Measurements from ENCODE around the gene PPM1B. TPM values are rescaled to one million over a fixed set of nuclear protein-coding genes. Genes with fewer than 3 reads are reported as not detected.
"Not testable (repeated sequence)": the region's sequence is repeated elsewhere in the genome, so short reads cannot be mapped to it uniquely, and the experiment has no call there.

PPM1B gene
- total and polyA plus RNA-seq, 2 of the 13 experiments (the other 11 are each of a cell fraction or from before 2014, with no cell fraction given): 24.4 to 25.0 TPM

DNA sequence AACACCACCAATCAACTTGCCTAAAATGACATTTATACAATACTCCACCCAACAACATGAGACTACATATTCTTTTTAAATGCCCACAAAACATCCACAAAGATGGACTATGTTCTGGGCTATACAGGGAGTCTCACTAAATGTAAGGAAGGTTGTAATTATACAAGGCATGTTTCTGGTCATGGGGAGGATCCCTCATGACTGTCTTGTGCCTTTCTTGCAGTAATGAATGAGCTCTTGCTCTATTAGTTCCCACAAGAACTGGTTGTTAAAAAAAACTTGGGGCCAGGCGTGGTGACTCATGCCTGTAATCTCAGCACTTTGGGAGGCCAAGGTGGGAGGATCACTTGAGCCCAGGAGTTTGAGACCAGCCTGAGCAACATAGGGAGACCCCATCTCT lies 89.1 kb downstream of the PPM1B start:
- intact Hi-C loops (cut with micrococcal nuclease; ENCODE audit: unreplicated experiment); H3K4me2 ChIP-seq (ENCODE audit: low read depth, low read length); H3K36me3 ChIP-seq (replicated peaks in 1 of 2; ENCODE audit: control insufficient read depth in 1 of 2, insufficient read depth in 2 of 2, low read length in 2 of 2); H4K20me1 ChIP-seq (ENCODE audit: insufficient read depth, low read length); POLR2A ChIA-PET; H3K9ac ChIP-seq (ENCODE audit: insufficient read depth, low read depth, low read length); DNase-seq (ENCODE audit: low spot score); H3K79me2 ChIP-seq (ENCODE audit: insufficient read depth, low read length); in situ Hi-C loops (cut with HindIII; ENCODE audit: extremely low pct_ligation_motif_present, low pct_unique_long_range_greater_than_20kb); H3K4me1 ChIP-seq (ENCODE audit: insufficient read depth, low read length); H3K9me3 ChIP-seq (ENCODE audit: low read length); FAIRE-seq; BruUV-seq (replicated peaks); H3K27ac ChIP-seq (ENCODE audit: extremely low read length, insufficient read depth, low read length); H3K27me3 ChIP-seq (ENCODE audit: control insufficient read depth in 1 of 2, insufficient read depth in 2 of 2, low read length in 2 of 2); ATAC-seq; H3K4me3 ChIP-seq (replicated peaks in 1 of 3; ENCODE audit: insufficient read depth in 1 of 3, low read depth in 2 of 3, low read length in 3 of 3); CTCF ChIA-PET (ENCODE audit: low intra/inter-chr PET ratio, low total read pairs); H2AFZ ChIP-seq (ENCODE audit: low read length): not testable (repeated sequence)
- TF ChIP-seq FOSL2 (CRISPR knock-in tag; IDR thresholded peaks at IDR 0.05): peak; percentile 30; the same call in 1 of the 2 replicates
- WGBS (ENCODE audit: low lambda C conversion rate): 54% methylated on average over 1 of the region's 1 CpG

DNA sequence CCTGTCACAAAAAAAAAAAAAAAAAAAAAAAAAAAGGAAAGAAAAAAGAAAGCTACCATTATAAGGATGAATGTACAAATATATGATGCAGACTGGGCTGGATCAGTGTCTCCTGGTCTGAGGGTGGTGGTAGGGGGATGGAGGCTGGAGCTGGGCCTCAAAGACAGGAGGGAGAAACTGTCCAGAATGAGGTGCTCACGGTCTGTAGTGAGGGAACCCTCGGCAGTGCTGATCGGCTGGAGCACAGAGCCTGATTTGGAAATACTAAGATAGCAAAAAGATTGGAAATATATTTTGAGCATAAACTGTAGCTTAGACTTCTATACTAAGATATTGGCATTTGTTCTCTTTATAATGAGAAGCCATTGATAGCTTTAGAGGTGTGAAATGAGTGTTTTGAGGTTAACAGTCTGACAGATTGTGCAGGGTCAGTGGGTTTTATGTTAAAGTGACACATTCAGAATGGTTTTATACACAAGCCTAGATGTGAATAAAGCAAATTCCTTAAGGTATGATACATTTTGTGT lies 98.7 kb downstream of the PPM1B start:
- CTCF ChIA-PET (ENCODE audit: low intra/inter-chr PET ratio, low total read pairs): no interaction called here
- Histone ChIP-seq H3K36me3 (replicated peaks in 1 of 2; ENCODE audit: control insufficient read depth in 1 of 2, insufficient read depth in 2 of 2, low read length in 2 of 2) (no peaks in the 10 kb centered on the region), H2AFZ (ENCODE audit: low read length) (no peak overlapping the region), H3K4me1 (ENCODE audit: insufficient read depth, low read length) (no peaks in the 10 kb centered on the region), H3K27ac (ENCODE audit: extremely low read length, insufficient read depth, low read length) (no peak overlapping the region), H3K4me3 (replicated peaks in 1 of 3; ENCODE audit: insufficient read depth in 1 of 3, low read depth in 2 of 3, low read length in 3 of 3) (no peak overlapping the region), H3K9ac (ENCODE audit: insufficient read depth, low read depth, low read length) (no peak overlapping the region), H4K20me1 (ENCODE audit: insufficient read depth, low read length) (no peaks in the 10 kb centered on the region), H3K79me2 (ENCODE audit: insufficient read depth, low read length) (no peaks in the 10 kb centered on the region), H3K4me2 (ENCODE audit: low read depth, low read length) (no peak overlapping the region), H3K9me3 (ENCODE audit: low read length) (no peaks in the 10 kb centered on the region), H3K27me3 (ENCODE audit: control insufficient read depth in 1 of 2, insufficient read depth in 2 of 2, low read length in 2 of 2) (no peaks in the 10 kb centered on the region; a peak in 1 of 5 replicates)
- TF ChIP-seq MEF2D (CRISPR knock-in tag; IDR thresholded peaks at IDR 0.05): no peak
- DNase-seq (ENCODE audit: low spot score): no peak
- intact Hi-C loops (cut with micrococcal nuclease; ENCODE audit: unreplicated experiment): no loop called here
- WGBS (ENCODE audit: low lambda C conversion rate): 38% methylated on average over 3 of the region's 3 CpGs
- ATAC-seq: no peak
- FAIRE-seq: no peak
- BruUV-seq (replicated peaks): no TSS peak
- in situ Hi-C loops (cut with HindIII; ENCODE audit: extremely low pct_ligation_motif_present, low pct_unique_long_range_greater_than_20kb): no loop called here
- POLR2A ChIA-PET: interaction anchor here (1.2 kb wide), 1 partner anchor 99 kb away, joined by 4 read pairs; the partner anchor contains the start of gene PPM1B
